GM18858 (cell line): ENCODE measurements around the gene DNALI1.
"Not testable (repeated sequence)": the region's sequence is repeated elsewhere in the genome, so short reads cannot be mapped to it uniquely, and the experiment has no call there.

ENCODE experiments used
- ATAC-seq: cut with Tn5 transposase; IDR thresholded peaks from one replicate; pipeline ENCODE4 v1.9.1; 2021; ENCODE audit not compliant: unreplicated experiment

DNALI1 gene

DNA sequence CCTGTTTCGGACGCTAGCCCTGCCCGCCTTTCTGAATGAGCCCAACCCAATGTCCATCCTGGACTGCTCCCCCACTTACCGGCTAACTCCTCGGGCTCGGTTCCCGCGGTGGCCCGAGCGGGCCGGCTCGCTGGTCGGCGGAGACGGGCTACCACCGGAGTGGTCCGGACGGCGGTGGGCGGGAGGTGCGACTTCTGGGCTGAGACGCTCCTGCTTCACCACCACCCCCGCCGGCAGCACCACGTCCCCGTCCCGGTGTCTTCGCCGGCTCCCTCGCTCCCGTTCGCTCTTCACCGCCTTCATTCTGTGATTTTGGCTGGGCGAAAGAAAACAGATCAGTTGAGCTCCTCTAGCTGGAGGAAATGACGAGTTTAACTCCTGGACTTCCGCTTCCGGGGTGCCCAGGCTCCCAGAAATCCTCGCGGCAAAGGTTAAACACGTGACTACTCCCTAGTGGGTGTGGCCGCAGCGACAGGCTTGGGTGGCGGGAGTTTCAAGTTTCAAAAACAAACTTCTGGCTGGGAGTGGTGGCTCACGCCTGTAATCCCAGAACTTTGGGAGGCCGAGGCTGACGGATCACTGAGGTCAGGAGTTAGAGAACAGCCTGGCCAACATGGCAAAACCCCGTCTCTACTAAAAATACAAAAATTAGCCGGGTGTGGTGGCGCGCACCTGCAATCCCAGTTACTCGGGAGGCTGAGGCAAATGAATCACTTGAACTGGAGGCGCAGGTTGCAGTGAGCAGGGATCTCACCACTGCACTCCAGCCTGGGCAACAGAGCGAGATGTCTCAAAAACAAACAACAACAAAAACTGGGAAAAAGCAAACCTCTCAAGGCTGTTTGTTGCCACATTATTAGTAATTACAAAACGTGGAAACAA lies 2.6 kb upstream of the DNALI1 start, which contains the start of gene SNIP1:
TSS of gene SNIP1 (minus strand) at position 367 of the 882 bp plus-strand sequence. CDS start at position 303, 64 bp downstream.
- ATAC-seq = no peak

DNA sequence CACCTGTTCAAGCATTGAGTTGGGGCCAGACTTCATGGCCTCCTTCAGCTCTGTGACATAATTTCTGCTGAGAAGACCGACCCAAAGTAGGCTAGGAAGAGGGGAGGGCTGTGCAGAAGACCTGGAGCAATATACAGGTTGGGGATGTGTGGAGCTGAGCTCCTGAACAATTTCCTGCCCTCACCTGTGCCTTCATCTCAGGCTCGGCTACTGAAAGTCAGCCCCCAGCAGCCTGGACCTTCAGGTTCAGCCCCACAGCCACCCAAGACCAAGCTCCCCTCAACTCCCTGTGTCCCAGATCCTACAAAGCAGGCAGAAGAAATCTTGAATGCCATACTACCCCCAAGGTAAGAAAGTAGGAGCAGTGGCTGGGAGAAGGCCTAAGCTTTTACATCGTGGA lies 662 bp downstream of the DNALI1 start:
- no peak for ATAC-seq

DNA sequence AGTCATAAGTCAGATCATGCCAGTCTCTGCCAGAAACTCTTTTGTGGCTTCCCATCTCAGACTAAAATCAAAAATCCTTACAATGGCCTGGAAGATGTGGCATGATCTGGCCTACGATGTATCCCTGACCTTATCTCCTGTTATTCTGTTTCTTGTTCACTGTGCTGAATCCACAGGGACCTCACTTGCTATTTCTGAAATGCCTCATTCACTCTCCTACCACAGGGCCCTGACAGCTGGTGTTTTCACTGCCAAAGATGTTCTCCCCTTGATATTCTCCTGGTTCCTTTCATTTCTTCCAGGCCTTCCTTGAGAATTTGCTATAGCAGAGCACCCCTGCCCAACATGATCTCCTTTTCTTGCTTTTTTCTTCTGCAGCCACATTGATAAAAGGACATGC lies 1.7 kb downstream of the DNALI1 start:
- ATAC-seq = no peak

DNA sequence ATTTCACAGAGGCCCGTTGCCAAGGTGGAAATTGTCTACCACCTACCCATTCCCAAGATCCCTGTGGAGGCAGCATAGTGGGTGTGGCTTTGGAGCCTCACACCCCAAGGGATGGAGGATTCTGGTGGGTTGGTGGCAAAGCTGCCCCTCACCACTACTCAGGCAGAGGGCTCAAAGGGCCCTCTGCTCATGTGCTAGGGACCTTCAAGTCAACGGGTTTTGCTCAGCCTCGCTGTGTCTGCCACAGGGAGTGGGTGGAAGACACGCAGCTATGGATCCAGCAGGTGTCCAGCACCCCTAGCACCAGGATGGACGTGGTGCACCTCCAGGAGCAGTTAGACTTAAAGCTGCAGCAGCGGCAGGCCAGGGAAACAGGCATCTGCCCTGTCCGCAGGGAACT lies 2.3 kb downstream of the DNALI1 start:
- no peak for ATAC-seq

DNA sequence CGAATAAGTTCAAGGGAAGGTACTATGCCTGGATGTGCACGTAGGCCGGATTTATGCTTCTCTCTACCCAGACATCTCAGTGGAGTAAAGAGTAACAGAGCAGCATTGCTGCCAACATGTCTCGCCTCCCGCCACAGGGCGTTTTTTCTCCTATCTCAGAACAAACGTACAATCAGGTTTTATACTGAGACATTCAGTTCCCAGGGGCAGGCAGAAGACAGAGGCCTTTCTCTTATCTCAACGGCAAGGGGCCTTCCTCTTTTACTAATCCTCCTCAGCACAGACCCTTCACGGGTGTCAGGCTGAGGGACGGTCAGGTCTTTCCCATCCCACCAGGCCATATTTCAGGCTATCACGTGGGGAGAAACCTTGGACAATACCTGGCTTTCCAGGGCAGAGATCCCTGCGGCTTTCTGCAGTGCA lies 3.2 kb downstream of the DNALI1 start:
- not testable (repeated sequence) for ATAC-seq

DNA sequence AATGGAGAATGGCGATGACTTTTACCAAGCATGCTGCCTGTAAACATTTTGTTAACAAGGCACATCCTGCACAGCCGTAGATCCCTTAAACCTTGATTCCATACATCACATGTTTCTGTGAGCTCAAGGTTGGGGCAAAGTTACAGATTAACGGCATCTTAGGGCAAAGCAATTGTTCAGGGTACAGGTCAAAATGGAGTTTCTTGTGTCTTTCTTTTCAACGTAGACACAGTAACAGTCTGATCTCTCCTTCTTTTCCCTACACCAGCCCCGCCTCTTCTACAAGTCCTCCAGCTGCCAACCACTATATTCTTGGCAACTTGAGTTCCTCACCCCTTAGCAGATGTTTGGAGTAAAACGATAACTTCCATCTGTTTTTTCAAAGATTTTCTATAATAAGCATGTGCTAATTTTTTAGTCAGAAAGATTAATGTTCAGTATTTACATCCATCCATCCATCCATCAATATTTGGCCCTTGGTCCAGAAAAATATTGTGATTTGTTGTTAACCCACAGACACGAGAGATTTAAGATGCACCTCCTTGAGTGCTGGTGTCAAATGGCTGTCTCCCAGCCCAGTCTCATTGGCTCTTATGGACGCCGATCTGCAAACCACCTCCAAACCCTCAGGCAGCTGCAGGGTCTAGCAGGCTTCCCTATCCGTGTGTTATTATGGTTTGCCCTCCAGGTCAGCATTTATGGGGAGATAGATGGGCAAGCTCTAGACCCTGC lies 3.8 kb downstream of the DNALI1 start:
- ATAC-seq = no peak

DNA sequence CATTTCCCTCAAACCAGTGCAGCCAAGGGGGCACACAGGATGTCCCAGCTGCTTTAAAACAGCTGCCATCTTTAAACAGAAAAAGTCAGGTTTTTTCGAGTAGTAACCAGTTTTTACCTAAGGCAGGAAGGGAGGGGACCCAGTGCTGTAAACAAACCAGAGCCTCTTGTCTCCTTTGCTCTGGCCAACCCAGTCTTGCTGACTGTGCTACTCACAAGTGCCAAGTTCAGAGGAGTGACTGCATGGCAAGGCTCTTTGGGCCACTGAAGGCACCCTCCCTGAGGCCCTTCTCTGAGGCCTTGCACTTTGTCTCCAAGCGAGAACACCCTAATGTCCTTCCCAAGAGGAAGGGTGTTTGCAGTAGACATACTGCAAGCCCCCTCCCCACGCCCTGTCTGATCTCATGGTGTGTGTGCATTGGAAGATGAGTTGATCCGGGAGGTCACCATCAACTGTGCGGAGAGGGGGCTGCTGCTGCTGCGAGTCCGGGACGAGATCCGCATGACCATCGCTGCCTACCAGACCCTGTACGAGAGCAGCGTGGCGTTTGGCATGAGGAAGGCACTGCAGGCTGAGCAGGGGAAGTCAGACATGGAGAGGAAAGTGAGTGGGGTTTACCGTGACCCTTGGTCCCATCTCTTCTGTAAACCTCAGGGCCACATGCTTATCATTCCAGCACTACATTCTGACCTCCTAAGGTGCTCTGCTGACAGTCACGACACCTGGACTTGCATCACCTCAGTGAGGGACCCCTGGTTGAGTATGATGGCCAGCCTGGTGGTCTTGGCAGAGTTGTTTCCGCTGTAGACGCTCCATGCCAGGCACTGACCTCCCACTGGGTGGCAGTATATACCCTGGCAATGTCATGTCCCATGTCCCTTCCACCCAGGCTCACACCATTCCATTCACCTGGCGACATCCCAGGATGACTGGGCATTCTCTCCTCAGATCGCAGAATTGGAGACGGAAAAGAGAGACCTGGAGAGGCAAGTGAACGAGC lies 4.7 kb downstream of the DNALI1 start:
- no peak for ATAC-seq

DNA sequence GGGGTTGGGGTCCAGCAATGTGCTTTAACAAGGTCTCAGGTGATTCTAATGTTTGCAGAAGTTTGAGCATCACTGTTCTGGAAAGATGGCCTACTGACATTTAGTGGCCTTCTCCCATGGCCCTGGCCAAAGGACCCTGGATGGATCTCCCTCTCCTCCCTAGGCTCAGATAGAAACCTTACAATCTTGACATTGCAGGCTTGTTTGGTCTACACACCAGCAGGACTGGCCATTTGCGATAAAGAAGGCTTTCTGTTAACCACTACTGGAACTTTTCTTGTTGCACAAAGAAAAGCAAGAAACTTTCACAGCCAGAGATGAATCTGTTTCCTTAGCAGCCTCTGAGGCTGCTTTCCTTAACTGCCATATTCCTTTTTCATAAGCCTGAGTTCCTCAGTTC lies 6.2 kb downstream of the DNALI1 start:
- ATAC-seq = no peak

DNA sequence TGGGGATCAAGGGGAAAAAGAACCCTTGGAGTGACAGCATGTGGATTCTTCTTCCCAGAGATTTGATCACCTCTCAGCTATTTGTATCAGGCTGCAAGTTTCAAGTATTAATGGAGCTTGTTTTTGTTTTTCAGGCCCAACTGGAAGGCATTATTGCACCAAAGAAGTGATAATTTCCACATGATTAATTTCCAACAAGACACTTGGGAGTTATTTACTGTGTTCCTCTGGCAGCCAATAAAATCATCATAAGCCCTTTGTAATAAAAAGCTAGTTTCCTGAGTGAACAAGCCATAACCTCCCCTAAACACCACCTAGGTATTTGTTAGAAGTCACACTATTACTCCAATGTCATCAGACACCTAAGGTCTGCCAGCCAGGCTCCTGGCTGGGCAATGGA lies 8.2 kb downstream of the DNALI1 start:
- no peak for ATAC-seq

DNA sequence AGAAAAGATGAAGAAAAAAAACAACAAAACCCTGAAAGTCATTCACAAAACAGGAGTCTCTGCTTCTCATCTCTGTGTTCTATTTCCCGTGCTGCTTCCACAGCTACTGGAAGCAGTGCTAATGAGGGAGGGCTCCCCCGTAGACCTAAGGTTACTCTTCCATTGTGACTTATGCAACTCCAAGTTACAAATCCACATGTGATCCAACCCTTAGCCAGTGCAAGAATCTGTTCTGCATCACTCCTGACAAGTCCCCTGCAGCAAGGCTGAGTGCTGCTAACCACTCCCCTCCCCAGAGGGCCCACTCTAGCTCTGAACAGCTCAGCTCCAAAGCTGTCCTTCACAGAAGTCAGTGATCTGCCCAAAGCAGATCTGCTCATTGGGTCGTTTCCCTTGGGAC lies 10.3 kb downstream of the DNALI1 start:
- ATAC-seq = no peak

DNA sequence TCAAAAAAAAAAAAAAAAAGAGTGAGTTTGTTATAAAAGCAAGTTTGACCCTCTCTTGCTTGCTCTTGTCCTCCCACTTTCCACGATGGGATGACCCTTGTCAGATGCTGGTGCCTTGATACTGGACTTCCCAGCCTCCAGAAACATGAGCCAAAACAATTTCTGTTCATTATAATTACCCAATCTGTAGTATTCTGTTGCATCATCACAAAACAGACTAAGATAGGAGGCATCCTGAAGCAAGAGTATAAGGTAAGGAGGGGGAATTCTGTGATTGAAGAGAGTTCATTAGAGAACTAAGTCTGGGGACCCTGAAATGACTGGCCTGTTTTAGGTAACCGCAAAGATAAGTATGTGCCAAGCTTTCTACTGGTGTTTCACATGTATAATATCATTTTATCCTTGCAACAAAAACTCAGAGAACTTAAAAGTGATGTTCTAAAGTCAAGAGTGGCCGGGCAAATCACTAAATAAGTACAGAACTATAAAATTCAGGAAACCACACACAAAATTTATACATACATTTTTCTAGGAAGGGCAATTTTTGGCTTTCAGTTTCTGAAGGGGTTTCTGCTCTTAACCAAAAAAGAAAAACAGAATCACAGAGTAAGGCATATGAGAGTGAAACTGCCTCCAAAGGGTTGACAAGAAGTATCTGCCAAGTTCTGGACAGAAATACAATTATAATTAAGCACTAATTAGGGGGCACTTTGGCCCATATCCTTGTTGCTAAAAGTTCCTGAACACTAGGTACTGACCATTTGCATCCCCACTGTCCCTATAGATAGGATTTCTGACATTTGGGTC lies 14.0 kb downstream of the DNALI1 start:
- no peak for ATAC-seq

DNA sequence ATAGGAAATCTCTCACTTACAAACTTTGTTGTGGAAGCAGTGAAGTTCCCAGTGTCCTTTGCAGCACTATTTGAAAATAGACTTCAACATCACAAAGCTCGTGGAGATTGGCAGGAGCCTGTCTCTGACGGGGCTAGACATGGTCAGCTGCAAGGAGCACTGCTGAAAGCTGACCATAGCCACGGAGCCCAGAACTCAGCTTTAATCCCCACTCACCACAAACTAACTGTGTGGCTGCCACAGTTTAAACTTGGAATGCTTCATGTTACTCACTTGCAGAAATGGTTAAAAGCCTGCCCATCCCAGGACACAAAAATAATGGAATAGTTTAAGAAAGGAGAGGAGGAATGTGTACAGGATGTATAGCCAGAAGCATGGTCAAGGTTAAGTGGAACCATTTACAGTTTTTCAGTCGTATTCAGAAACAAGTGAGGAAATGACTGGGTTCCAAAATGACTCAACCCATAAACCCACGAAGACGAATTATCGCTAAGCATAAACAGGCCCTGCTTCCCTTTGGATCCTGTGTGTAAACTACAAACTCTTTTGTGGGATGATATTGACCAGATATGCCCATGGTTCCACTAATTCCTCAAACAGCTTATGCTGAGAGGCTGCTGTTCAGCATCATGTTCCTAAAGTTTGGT lies 18.2 kb downstream of the DNALI1 start:
- ATAC-seq = no peak

DNA sequence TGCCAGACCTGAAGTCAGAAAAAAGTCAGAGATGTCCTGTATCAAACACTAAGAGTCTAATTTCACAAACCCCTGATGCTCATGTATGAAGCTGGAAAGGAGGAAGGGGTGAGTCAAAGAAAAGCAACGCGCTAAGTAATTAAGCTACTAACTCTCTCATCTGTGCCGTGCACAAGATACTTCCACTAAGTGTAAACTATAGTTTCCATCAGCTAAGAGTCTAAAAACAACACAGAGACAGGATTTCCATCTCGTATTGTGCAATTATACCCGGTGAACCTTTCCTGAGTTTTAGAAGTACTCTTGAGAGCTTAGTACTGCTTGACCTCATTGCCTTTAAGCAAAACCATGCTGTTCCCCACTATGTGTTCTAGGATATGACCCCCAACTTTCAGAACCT lies 19.0 kb downstream of the DNALI1 start:
- ATAC-seq = no peak

DNA sequence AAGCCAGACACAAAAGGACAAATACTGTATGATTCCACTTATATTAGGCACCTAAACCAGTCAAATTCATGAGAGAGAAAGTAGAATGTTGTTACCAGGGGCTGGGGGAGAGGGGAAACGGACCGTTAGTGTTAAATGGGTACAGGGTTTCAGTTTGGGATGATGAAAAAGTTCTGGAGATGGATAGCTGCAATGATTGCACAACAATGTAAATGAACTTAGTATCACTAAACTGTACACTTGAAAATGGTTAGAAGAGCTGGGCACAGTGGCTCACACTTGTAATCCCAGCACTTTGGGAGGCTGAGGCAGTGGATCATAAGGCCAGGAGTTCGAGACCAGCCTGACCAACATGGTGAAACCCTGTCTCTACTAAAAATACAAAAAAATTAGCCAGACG lies 27.8 kb downstream of the DNALI1 start:
- ATAC-seq = not testable (repeated sequence)

DNA sequence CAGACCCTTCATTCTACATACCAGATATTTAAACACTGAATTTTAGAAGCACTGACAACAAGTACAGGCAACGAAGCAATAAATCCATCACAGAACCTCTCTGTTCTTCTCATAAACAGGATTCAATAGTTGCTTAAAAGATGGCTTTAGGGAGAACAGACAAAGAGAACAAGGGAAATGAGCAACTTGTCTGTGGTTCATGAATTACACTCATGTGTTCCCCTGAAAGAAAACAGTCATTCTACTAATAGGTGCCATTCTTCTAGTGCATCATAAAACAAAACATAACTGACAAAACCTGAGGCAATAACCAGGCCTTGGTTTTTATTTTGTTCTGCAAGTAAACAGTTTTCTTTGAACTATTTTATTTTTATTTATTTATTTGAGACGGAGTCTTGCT lies 32.2 kb downstream of the DNALI1 start:
- no peak for ATAC-seq

DNA sequence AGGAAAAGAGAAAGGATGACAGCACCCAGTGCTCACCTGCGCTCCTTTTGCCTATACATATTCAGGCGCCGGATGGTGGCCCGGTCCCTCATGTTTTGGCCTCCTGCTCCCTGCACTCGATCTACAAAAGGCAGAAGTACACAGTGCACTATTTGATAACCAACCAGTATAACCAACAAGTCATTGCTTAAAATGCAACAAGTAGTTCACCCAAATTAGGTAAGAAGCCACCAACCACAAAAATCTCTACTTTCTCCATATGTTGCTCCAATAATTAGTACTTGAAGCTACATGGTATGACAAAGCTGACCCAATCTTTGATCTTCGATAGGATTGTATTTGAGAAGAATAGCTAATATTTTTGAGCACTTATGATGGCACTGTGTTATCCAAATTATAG lies 37.0 kb downstream of the DNALI1 start:
- no peak for ATAC-seq

DNA sequence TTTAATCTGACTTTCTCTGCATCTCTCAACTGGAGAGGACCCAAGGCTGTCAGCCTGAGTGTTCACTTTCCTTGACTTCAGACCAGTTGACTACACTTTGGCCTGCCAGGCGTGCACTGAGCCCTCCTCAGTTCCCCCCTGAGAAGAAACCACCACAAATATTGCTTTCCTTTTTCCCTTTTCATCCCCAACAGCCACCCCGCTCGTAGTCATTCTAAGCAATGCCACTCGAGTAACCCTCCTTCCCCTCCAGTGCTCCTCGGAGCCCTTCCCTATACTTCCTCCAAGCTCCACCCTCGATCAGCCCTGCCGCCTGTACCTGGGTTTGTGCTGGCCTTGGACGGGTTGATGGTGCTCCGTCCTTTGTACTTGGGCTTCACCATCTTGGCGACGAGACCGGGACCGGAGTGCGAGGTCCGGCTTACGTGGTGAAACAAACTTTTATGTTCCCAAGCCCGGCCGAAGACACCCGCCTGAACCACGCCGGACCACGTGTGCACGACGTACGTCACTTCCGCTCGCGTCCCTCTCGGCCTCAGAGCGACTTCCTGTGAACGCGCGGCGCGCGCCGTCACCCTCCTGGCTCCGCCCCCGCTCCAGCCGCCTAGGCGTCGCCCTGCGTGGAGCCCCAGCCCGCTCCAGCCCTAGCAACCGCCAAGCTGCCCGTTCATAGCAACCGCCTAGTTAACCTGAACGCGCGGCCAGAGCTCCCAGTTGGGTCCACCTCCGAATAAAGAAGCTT lies 38.9 kb downstream of the DNALI1 start, which contains the start of gene GNL2:
TSS of gene GNL2 (minus strand) at position 498 of the 742 bp plus-strand sequence. CDS start at position 383, 115 bp downstream.
- ATAC-seq = peak; percentile 77

DNA sequence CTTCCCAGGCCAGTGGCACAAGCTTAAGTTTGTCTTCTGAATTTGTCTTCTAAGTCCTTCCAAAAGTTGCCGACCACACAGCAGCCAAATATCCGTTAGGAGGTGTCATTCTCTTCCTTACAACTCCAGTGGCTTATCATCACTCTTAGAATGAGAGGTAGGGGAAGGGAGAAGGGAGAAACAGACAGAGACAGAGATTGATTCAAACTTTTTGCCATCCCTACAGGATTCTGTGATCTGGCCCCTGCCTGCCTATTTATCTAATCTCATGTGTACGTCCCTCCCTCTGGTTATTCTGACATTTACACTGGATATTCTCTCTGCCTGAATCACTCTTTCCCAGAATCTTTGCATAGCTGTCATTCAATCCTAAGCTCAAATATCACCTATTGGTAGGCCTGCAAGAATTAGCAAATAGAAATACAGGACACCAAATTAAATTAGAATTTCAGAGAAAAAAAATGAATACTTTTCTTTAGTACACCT lies 39.5 kb downstream of the DNALI1 start:
- no peak for ATAC-seq

DNA sequence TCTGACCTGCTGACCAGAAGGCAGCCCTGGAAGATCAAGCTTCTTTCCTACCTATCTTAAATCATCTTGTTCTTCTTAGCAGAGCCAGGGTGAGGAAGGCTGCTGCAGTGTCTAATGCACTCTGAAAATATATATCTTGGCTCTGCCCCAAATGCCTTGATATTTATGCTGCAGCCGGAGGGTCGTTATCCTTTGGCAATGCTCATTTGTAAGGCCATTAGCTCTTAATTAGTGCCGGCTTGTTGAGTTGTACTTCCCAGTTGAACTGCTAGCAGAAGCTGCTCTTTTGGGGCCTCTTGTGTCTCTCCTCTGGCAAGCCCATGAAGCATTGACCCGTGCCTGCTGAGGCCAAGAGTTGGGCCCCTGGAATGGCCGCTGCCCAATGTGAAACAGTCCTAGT lies 43.2 kb downstream of the DNALI1 start:
- no peak for ATAC-seq
